IMR-90 (cell line): ENCODE results near the gene FARP1.

Experiments
- CTCF ChIP-seq: conservative IDR thresholded peaks from 2 replicates; pipeline ENCODE4 v1.5.1; 2012; ENCODE audit warnings: mild to moderate bottlenecking, low read depth, low read length, improper control_type of control experiment
- ELK1 ChIP-seq: fragments of 150-350 bp; IDR thresholded peaks from 2 replicates; pipeline ENCODE4 v1.6.1; 2016; ENCODE audit warnings: low read depth, mild to moderate bottlenecking, low read length, moderate library complexity, borderline replicate concordance
- MAFK ChIP-seq: IDR thresholded peaks from 2 replicates; pipeline ENCODE4 v1.6.1; 2012; ENCODE audit warnings: low read depth, low read length, improper control_type of control experiment
- NFE2L2 ChIP-seq: fragments of 150-350 bp; IDR thresholded peaks from 2 replicates; pipeline ENCODE4 v1.6.1; 2016; ENCODE audit warnings: low read depth, mild to moderate bottlenecking, low read length
- POLR2A ChIP-seq: IDR thresholded peaks from 2 replicates; pipeline ENCODE4 v1.6.1; 2012; ENCODE audit warnings: mild to moderate bottlenecking, low read depth, low read length
- SMC3 ChIP-seq: fragments of 150-350 bp; IDR thresholded peaks from 2 replicates; pipeline ENCODE4 v1.6.1; 2016; ENCODE audit warnings: low read depth, mild to moderate bottlenecking, antibody characterized with exemption, low read length, moderate library complexity
- TF ChIP-seq, protein P1 (sequence below): fragments of 150-350 bp; IDR thresholded peaks from 2 replicates; pipeline ENCODE4 v1.6.1; 2017; ENCODE audit warnings: mild to moderate bottlenecking, antibody characterized with exemption, low read length, low read depth

GRCh38 chr13:98479496-98480003 is 336.7 kb downstream of the FARP1 start:
- TF ChIP-seq POLR2A, result no peak
- no peak for TF ChIP-seq CTCF
- TF ChIP-seq NFE2L2, result no peak
- TF ChIP-seq, protein P1, sequence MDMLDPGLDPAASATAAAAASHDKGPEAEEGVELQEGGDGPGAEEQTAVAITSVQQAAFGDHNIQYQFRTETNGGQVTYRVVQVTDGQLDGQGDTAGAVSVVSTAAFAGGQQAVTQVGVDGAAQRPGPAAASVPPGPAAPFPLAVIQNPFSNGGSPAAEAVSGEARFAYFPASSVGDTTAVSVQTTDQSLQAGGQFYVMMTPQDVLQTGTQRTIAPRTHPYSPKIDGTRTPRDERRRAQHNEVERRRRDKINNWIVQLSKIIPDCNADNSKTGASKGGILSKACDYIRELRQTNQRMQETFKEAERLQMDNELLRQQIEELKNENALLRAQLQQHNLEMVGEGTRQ, result no peak
- TF ChIP-seq MAFK, result no peak
- no peak for TF ChIP-seq ELK1
- TF ChIP-seq SMC3, result no peak
